GM18858 (cell line): Measurements from ENCODE around the gene ADPRS.

Experiments
- ATAC-seq: cut with Tn5 transposase; IDR thresholded peaks from one replicate; pipeline ENCODE4 v1.9.1; 2021; ENCODE audit not compliant: unreplicated experiment

ADPRS gene

GRCh38 chr1:36128905-36129206, 40.2 kb downstream of the ADPRS start:
- no peak for ATAC-seq

- no peak for ATAC-seq
Measured at GRCh38 chr1:36132029-36132428, 43.3 kb downstream of the ADPRS start.

GRCh38 chr1:36133484-36133883, 44.8 kb downstream of the ADPRS start:
- ATAC-seq = no peak

- ATAC-seq = no peak
Measured at GRCh38 chr1:36134031-36134430, 45.3 kb downstream of the ADPRS start.

- no peak for ATAC-seq
Measured at GRCh38 chr1:36134505-36135329, 46.0 kb downstream of the ADPRS start.

- ATAC-seq = no peak
Measured at GRCh38 chr1:36135330-36135667, 46.6 kb downstream of the ADPRS start.

- ATAC-seq = no peak
Measured at GRCh38 chr1:36135796-36136195, 47.1 kb downstream of the ADPRS start.

- ATAC-seq = no peak
Measured at GRCh38 chr1:36136535-36136934, 47.8 kb downstream of the ADPRS start.

- no peak for ATAC-seq
Measured at GRCh38 chr1:36137226-36137625, 48.5 kb downstream of the ADPRS start.

- no peak for ATAC-seq
Measured at GRCh38 chr1:36137776-36138175, 49.1 kb downstream of the ADPRS start.

GRCh38 chr1:36139521-36139920, 50.8 kb downstream of the ADPRS start:
- ATAC-seq = no peak

- ATAC-seq = no peak
Measured at GRCh38 chr1:36142121-36142520, 53.4 kb downstream of the ADPRS start.

- ATAC-seq = no peak
Measured at GRCh38 chr1:36143424-36143823, 54.7 kb downstream of the ADPRS start.
